SKM-1 treated with dmso at 0.1 percent for 144 hours (cell line): Measurements from ENCODE around the gene SEMA5A.

Experiments
- DNase-seq: peaks from one replicate; lab custom pipeline; 2025; ENCODE audit not compliant: unreplicated experiment; lab: John Stamatoyannopoulos, UW

SEMA5A gene

GRCh38 chr5:9452181-9452580 is 93.7 kb downstream of the SEMA5A start:
- DNase-seq: no peak

- no peak for DNase-seq
These were observed 94.8 kb downstream of the SEMA5A start for GRCh38 chr5:9451037-9451436.

GRCh38 chr5:9447691-9448090 is 98.2 kb downstream of the SEMA5A start:
- DNase-seq: no peak

GRCh38 chr5:9445826-9446388 is 100.0 kb downstream of the SEMA5A start:
- DNase-seq: no peak

GRCh38 chr5:9444346-9444745 is 101.5 kb downstream of the SEMA5A start:
- DNase-seq: no peak

- no peak for DNase-seq
These were observed 104.3 kb downstream of the SEMA5A start for GRCh38 chr5:9441610-9442009.

GRCh38 chr5:9440517-9440916 is 105.4 kb downstream of the SEMA5A start:
- DNase-seq: no peak

GRCh38 chr5:9439531-9440292 is 106.2 kb downstream of the SEMA5A start:
- no peak for DNase-seq

GRCh38 chr5:9438596-9439354 is 107.1 kb downstream of the SEMA5A start:
- DNase-seq: no peak

- DNase-seq: no peak
These were observed 108.1 kb downstream of the SEMA5A start for GRCh38 chr5:9437741-9438240.

GRCh38 chr5:9431496-9432258 is 114.2 kb downstream of the SEMA5A start:
- no peak for DNase-seq

GRCh38 chr5:9431151-9431495 is 114.8 kb downstream of the SEMA5A start:
- DNase-seq: no peak

- no peak for DNase-seq
These were observed 115.6 kb downstream of the SEMA5A start for GRCh38 chr5:9430306-9430705.

- DNase-seq: no peak
These were observed 116.1 kb downstream of the SEMA5A start for GRCh38 chr5:9429691-9430215.

GRCh38 chr5:9428272-9428671 is 117.6 kb downstream of the SEMA5A start:
- DNase-seq: no peak

- DNase-seq: no peak
These were observed 120.2 kb downstream of the SEMA5A start for GRCh38 chr5:9425710-9426109.

- DNase-seq: no peak
These were observed 122.3 kb downstream of the SEMA5A start for GRCh38 chr5:9423571-9423970.

- DNase-seq: no peak
These were observed 124.0 kb downstream of the SEMA5A start for GRCh38 chr5:9421884-9422283.

- DNase-seq: no peak
These were observed 126.1 kb downstream of the SEMA5A start for GRCh38 chr5:9419794-9420193.

GRCh38 chr5:9415566-9415965 is 130.3 kb downstream of the SEMA5A start:
- DNase-seq: no peak

- no peak for DNase-seq
These were observed 130.8 kb downstream of the SEMA5A start for GRCh38 chr5:9415091-9415490.
